Thyroid gland (tissue), 4 donors: ENCODE results near the gene DHRS12. TPM values are rescaled to one million over a fixed set of nuclear protein-coding genes. Genes with fewer than 3 reads are reported as not detected.

Source experiments
- DNase-seq, 2 donors: peaks; one replicate each; pipeline ENCODE4 v3.0.0-alpha.2; 2019
- H3K27ac ChIP-seq, 3 donors: fragments of 200-600 bp; sonication (generic); 1 replicate in 2 of 3; 2 replicates in 1 of 3; pipeline ENCODE4 v1.5.1; 2016 to 2019; ENCODE audit warnings: mild to moderate bottlenecking in 1 of 3, moderate library complexity in 1 of 3
- H3K27me3 ChIP-seq: fragments of 200-600 bp; sonication (generic); one replicate; pipeline ENCODE4 v1.5.1; 2019
- H3K36me3 ChIP-seq, 2 donors: fragments of 200-600 bp; sonication (generic); one replicate each; pipeline ENCODE4 v1.5.1; 2016 to 2019
- H3K4me1 ChIP-seq, 2 donors: fragments of 200-600 bp; sonication (generic); one replicate each; pipeline ENCODE4 v1.5.1; 2017 to 2019
- H3K4me3 ChIP-seq, 3 donors: fragments of 200-600 bp; sonication (generic); replicated peaks in 1 of 3; 1 replicate in 2 of 3; 2 replicates in 1 of 3; pipeline ENCODE4 v1.5.1; 2016; ENCODE audit warnings: mild to moderate bottlenecking in 1 of 3
- H3K9me3 ChIP-seq: fragments of 200-600 bp; sonication (generic); one replicate; pipeline ENCODE4 v1.5.1; 2017
- CTCF ChIP-seq, 6 experiments: fragments of 200-600 bp in 3 of 6; fragments of 450-650 bp in 3 of 6; sonication (generic) in 3 of 6; IDR thresholded peaks; one replicate each; pipeline ENCODE4 v1.5.1; 2016 to 2019; ENCODE audit warnings: antibody characterized with exemption in 6 of 6, mild to moderate bottlenecking in 2 of 6, inconsistent platforms in 1 of 6, moderate library complexity in 1 of 6
- POLR2A ChIP-seq, 2 donors: fragments of 450-650 bp; IDR thresholded peaks; one replicate each; pipeline ENCODE4 v1.6.1; 2017; ENCODE audit warnings: antibody characterized with exemption in 2 of 2, mild to moderate bottlenecking in 2 of 2, moderate library complexity in 1 of 2
- WGBS, 2 donors: methylation state at CpG; one replicate each; pipeline ENCODE4 v1.1.5; 2017; 5-methylcytosine and 5-hydroxymethylcytosine counted together
- intact Hi-C: fragments of 100-400 bp; cut with DNase I; formaldehyde crosslinking; loops from one replicate; pipeline ENCODE4 v1.15.1; 2023
- total RNA-seq, 4 donors: library from RNA; depleted of rRNA; stranded (reverse); fragments of >200 nt; gene quantifications; one replicate each; pipeline ENCODE4 v1.2.3, GENCODE V29; 2016

Gene DHRS12
- total RNA-seq, 4 donors from 2014 or later, result 23.1 to 34.2 (median 27.4) TPM

DNA sequence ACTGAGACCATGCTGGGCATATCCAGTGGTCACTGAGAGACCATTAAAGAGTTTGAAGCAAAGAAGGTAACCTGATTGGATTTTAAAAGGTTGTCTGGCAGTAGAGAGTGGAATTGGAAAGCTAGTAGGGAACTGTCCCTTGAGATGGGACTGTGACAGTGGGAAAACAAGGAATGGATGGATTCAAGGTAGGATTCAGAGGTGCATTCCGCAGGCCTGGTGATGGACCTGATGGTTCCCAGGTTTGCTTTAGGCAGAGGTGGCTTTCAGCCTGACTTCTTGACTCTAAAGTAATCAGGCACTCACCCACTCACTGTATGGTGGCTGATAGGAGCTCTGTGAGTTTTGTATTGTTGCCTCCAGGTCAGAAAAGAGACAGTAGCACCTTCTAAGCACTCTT lies 73.0 kb downstream of the DHRS12 start:
- intact Hi-C loops, result no loop called here
- peak overlapping the region in 2 of 3 donors; percentile 20 to 27 for H3K27ac ChIP-seq
- TF ChIP-seq POLR2A (IDR thresholded peaks at IDR 0.05) (no peak), CTCF (IDR thresholded peaks at IDR 0.05) (no peak)
- peaks cover 0 to 4% of the 10 kb centered on the region in 2 donors for H3K36me3 ChIP-seq
- no peaks in the 10 kb centered on the region for H3K27me3 ChIP-seq
- peaks cover 0 to 11% of the 10 kb centered on the region in 2 donors for H3K4me1 ChIP-seq
- DNase-seq, result no peak
- H3K9me3 ChIP-seq, result no peaks in the 10 kb centered on the region
- no peak overlapping the region for H3K4me3 ChIP-seq
- WGBS, 2 donors, result 93 to 94% methylated on average over 1 of the region's 1 CpG

DNA sequence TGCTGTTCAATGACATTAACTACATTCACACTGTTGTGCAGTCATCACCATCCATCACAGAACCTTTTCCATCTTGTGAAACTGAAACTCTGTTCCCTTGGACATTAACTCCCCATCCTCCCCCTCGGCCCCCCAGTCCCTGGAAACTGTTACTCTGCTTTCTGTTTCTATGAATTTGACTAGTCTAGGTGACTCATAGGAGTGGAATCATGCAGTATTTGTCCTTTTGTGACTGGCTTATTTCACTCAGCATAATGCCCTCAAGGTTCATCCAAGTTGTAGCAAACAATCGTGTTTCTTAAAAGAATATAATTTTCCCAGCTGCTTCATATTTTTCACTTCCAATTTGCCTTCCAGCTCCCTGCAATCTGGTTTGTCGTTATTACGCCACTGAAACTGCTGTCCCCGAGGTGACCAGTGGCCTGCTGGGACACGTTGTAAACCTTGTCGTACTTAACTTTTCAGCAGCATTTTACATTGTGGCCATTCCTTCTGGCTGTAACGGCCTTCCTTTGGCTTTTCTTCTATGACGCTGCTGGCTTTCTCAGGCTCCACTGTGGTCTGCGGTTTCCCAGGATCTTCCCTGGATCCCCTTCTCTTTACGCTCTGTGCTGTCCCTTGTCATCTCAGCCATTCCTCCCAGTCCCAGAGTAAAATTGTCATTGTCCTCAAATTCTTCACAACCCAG lies 74.0 kb downstream of the DHRS12 start:
- Histone ChIP-seq H3K27me3 (no peaks in the 10 kb centered on the region), H3K27ac (peak overlapping the region in 2 of 3 donors; percentile 20 to 27), H3K36me3 (peaks cover 0 to 4% of the 10 kb centered on the region in 2 donors), H3K9me3 (no peaks in the 10 kb centered on the region), H3K4me1 (peaks cover 0 to 11% of the 10 kb centered on the region in 2 donors), H3K4me3 (no peak overlapping the region)
- WGBS, 2 donors, result 81 to 85% methylated on average over 11 of the region's 11 CpGs
- DNase-seq, result peak in 1 of 2 donors; percentile 13
- TF ChIP-seq POLR2A (IDR thresholded peaks at IDR 0.05), result no peak
- no peak for TF ChIP-seq CTCF (IDR thresholded peaks at IDR 0.05)
- intact Hi-C loops, result no loop called here

DNA sequence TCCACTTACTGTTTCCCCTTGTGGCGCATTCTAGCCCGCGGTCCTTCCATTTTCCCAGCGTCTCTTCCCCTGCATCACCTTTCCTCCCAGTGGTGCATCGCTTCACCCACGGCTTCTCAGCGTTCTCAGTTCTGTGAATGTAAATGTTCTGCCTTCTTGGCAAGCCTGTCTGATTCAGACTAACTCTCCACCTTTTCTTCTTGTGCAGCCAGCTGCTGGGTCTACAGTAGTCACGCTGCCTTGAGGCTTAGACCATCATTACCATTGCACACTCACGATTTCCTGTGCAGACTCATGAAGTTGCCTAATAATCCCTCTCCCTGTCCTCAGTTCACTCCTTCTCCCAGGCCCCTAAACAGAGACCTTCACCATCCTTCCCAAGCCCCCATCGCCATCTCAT lies 75.0 kb downstream of the DHRS12 start:
- H3K27me3 ChIP-seq, result no peaks in the 10 kb centered on the region
- TF ChIP-seq CTCF (IDR thresholded peaks at IDR 0.05) (no peak), POLR2A (IDR thresholded peaks at IDR 0.05) (no peak)
- H3K4me3 ChIP-seq, result no peak overlapping the region
- H3K36me3 ChIP-seq, result peaks cover 0 to 4% of the 10 kb centered on the region in 2 donors
- intact Hi-C loops, result no loop called here
- H3K4me1 ChIP-seq, result peaks cover 0 to 11% of the 10 kb centered on the region in 2 donors
- DNase-seq, result no peak
- H3K9me3 ChIP-seq, result no peaks in the 10 kb centered on the region
- 92 to 95% methylated on average over 10 of the region's 10 CpGs for WGBS, 2 donors
- no peak overlapping the region for H3K27ac ChIP-seq

GRCh38 chr13:51728275-51728673 lies 75.7 kb downstream of the DHRS12 start:
- 93 to 96% methylated on average over 4 of the region's 4 CpGs for WGBS, 2 donors
- Histone ChIP-seq H3K9me3 (no peaks in the 10 kb centered on the region), H3K36me3 (peaks cover 0 to 4% of the 10 kb centered on the region in 2 donors), H3K4me3 (no peak overlapping the region), H3K27ac (no peak overlapping the region), H3K27me3 (no peaks in the 10 kb centered on the region), H3K4me1 (peaks cover 0 to 11% of the 10 kb centered on the region in 2 donors)
- intact Hi-C loops, result no loop called here
- no peak for DNase-seq
- no peak for TF ChIP-seq CTCF (IDR thresholded peaks at IDR 0.05)
- TF ChIP-seq POLR2A (IDR thresholded peaks at IDR 0.05), result no peak

DNA sequence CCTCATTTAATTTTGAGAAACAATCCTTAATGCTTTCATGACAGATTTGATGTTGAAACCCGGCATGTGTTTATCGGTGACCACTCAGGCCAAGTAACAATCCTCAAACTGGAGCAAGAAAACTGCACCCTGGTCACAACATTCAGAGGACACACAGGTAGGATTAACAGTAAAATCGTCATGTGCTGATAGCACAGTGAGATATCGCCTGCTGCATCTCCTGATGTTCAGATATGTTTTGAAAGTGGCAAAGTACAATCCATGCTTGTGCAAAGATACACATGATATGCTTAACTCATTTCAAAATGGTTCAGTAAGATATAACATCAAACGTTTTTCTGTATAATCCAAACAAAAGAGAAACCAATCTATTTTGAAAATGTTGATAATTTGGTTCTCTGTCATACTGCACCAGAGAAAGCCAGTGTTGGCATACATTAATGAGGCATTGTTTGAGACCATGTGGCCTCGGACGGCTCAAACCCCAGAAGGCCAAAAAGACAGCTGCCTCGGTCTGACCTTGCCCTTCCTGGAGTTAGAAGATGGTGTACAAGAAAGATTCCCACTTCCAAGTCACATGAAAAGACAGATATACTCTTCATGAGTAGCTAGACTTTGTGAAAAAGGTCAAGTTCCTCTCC lies 76.2 kb downstream of the DHRS12 start:
- no peak for TF ChIP-seq POLR2A (IDR thresholded peaks at IDR 0.05)
- no peak for TF ChIP-seq CTCF (IDR thresholded peaks at IDR 0.05)
- intact Hi-C loops, result no loop called here
- H3K9me3 ChIP-seq, result no peaks in the 10 kb centered on the region
- 88 to 89% methylated on average over 8 of the region's 8 CpGs for WGBS, 2 donors
- DNase-seq, result no peak
- no peak overlapping the region for H3K4me3 ChIP-seq
- peaks cover 0 to 4% of the 10 kb centered on the region in 2 donors for H3K36me3 ChIP-seq
- no peak overlapping the region for H3K27ac ChIP-seq
- H3K27me3 ChIP-seq, result no peaks in the 10 kb centered on the region
- peaks cover 0 to 11% of the 10 kb centered on the region in 2 donors for H3K4me1 ChIP-seq
